ENCODE data around the gene TBATA. TPM values are rescaled to one million over a fixed set of nuclear protein-coding genes. Genes with fewer than 3 reads are reported as not detected.

TBATA gene
- total RNA-seq, 1 experiment from 2014 or later = not detected

DNA sequence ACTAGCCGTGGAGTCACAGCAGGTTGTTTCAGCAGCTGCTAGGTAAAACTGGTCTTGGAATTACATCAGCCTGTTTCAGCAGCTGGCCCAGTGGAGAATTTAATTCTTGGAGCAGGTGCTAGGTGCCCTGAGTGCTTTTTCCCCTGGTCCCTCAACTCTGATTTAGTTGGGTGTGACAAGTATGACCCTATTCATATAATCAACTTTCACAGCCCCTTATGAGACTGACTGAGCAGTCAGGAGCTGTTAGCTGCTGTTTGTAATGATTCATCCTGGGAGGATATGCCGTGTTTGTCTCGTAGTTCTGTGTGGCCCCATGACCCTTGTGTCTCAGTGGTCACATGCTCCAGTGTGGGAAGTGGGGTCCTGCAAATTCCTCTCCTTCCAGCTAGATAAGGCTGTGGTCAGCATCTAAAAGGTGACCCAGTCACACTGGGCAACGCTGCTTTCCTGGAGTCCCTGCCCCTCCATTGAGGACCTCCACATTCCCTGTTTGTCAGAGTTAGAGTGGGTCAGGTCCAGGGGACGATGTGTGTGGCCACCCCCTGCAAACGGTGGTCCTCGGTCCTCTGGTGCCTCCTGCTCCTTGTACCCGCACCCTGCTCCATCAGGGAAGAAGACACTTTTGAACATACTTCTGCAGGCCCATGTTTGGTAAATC, 28.3 kb downstream of the TBATA start (continued):
- TF ChIP-seq GRHL2 (CRISPR knock-in tag; IDR thresholded peaks at IDR 0.05; ENCODE audit: insufficient replicate concordance, severe bottlenecking) (no peak), ZNF671 (CRISPR knock-in tag; IDR thresholded peaks at IDR 0.05) (no peak), CBFB (CRISPR knock-in tag; IDR thresholded peaks at IDR 0.05; ENCODE audit: low read depth) (no peak), NFYB (CRISPR knock-in tag; conservative IDR thresholded peaks at IDR 0.05; ENCODE audit: low read depth) (no peak), TEAD1 (CRISPR knock-in tag; IDR thresholded peaks at IDR 0.05) (no peak)
- TF ChIP-seq, protein P1, sequence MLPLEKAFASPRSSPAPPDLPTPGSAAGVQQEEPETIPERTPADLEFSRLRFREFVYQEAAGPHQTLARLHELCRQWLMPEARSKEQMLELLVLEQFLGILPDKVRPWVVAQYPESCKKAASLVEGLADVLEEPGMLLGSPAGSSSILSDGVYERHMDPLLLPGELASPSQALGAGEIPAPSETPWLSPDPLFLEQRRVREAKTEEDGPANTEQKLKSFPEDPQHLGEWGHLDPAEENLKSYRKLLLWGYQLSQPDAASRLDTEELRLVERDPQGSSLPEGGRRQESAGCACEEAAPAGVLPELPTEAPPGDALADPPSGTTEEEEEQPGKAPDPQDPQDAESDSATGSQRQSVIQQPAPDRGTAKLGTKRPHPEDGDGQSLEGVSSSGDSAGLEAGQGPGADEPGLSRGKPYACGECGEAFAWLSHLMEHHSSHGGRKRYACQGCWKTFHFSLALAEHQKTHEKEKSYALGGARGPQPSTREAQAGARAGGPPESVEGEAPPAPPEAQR (CRISPR knock-in tag; IDR thresholded peaks at IDR 0.05) = no peak
- TF ChIP-seq, protein P2, sequence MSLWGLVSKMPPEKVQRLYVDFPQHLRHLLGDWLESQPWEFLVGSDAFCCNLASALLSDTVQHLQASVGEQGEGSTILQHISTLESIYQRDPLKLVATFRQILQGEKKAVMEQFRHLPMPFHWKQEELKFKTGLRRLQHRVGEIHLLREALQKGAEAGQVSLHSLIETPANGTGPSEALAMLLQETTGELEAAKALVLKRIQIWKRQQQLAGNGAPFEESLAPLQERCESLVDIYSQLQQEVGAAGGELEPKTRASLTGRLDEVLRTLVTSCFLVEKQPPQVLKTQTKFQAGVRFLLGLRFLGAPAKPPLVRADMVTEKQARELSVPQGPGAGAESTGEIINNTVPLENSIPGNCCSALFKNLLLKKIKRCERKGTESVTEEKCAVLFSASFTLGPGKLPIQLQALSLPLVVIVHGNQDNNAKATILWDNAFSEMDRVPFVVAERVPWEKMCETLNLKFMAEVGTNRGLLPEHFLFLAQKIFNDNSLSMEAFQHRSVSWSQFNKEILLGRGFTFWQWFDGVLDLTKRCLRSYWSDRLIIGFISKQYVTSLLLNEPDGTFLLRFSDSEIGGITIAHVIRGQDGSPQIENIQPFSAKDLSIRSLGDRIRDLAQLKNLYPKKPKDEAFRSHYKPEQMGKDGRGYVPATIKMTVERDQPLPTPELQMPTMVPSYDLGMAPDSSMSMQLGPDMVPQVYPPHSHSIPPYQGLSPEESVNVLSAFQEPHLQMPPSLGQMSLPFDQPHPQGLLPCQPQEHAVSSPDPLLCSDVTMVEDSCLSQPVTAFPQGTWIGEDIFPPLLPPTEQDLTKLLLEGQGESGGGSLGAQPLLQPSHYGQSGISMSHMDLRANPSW (CRISPR knock-in tag; conservative IDR thresholded peaks at IDR 0.05; ENCODE audit: low read depth) = no peak
- TF ChIP-seq, protein P3, sequence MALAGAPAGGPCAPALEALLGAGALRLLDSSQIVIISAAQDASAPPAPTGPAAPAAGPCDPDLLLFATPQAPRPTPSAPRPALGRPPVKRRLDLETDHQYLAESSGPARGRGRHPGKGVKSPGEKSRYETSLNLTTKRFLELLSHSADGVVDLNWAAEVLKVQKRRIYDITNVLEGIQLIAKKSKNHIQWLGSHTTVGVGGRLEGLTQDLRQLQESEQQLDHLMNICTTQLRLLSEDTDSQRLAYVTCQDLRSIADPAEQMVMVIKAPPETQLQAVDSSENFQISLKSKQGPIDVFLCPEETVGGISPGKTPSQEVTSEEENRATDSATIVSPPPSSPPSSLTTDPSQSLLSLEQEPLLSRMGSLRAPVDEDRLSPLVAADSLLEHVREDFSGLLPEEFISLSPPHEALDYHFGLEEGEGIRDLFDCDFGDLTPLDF (CRISPR knock-in tag; IDR thresholded peaks at IDR 0.05) = no peak
- TF ChIP-seq, protein P4, sequence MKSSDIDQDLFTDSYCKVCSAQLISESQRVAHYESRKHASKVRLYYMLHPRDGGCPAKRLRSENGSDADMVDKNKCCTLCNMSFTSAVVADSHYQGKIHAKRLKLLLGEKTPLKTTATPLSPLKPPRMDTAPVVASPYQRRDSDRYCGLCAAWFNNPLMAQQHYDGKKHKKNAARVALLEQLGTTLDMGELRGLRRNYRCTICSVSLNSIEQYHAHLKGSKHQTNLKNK (CRISPR knock-in tag; IDR thresholded peaks at IDR 0.05) = no peak
- TF ChIP-seq, protein P5, sequence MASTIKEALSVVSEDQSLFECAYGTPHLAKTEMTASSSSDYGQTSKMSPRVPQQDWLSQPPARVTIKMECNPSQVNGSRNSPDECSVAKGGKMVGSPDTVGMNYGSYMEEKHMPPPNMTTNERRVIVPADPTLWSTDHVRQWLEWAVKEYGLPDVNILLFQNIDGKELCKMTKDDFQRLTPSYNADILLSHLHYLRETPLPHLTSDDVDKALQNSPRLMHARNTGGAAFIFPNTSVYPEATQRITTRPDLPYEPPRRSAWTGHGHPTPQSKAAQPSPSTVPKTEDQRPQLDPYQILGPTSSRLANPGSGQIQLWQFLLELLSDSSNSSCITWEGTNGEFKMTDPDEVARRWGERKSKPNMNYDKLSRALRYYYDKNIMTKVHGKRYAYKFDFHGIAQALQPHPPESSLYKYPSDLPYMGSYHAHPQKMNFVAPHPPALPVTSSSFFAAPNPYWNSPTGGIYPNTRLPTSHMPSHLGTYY (CRISPR knock-in tag; IDR thresholded peaks at IDR 0.05) = no peak

DNA sequence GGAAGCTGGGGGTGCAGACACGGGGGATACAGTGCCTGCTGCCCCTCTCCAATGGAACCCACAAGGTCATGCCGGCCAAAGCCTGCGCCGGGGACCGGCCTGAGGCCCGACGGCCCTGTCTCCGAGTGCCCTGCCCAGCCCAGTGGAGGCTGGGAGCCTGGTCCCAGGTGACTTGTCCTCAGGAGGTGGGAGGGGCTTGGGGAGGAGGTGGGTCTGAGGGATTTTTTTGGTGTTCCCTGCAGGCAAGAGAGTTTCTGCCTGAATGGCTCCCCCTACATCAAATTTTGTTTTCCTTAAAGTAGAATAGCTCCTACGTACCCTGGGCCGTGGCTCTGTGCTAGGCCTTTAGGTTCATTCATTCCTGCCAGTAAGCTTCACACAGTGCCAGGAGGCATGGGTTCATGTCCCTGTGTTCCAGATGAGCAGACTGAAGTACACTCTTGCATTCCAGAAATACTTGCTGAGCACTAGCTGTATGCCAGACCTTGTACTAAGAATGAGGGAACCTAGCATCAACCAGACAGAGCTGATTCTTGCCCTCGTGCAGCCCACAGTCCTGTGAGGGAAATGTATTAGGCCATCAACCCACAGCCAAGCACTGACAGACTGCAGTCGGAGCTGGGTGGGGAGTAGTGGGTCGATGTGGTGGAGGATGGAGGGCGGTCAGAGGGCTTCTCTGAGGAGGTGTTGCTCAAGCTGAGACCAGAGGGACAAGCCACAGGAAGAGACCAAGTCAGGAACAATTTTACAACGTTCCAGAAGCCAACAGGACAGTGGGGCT, 31.1 kb downstream of the TBATA start:
- no peaks in the 10 kb centered on the region for H3K27me3 Mint-ChIP-seq (ENCODE audit: low read depth)
- ChIA-PET POLR2A (interaction anchor here (1.1 kb wide), 1 partner anchor 23 kb away, joined by 3 read pairs; no protein-coding TSS in a partner anchor), CTCF (interaction anchor here (0.6 to 1.9 kb wide), 12 partner anchors 16 to 389 kb away, joined by 3 to 10 read pairs (median 4); partner anchors contain the start of gene ADAMTS14)
- no peaks in the 10 kb centered on the region for H3K36me3 Mint-ChIP-seq
- ATAC-seq (peak; percentile 82), DNase-seq (ENCODE audit: low spot score) (peak; percentile 36)
- TF ChIP-seq, protein P6, sequence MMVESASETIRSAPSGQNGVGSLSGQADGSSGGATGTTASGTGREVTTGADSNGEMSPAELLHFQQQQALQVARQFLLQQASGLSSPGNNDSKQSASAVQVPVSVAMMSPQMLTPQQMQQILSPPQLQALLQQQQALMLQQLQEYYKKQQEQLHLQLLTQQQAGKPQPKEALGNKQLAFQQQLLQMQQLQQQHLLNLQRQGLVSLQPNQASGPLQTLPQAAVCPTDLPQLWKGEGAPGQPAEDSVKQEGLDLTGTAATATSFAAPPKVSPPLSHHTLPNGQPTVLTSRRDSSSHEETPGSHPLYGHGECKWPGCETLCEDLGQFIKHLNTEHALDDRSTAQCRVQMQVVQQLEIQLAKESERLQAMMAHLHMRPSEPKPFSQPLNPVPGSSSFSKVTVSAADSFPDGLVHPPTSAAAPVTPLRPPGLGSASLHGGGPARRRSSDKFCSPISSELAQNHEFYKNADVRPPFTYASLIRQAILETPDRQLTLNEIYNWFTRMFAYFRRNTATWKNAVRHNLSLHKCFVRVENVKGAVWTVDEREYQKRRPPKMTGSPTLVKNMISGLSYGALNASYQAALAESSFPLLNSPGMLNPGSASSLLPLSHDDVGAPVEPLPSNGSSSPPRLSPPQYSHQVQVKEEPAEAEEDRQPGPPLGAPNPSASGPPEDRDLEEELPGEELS (CRISPR knock-in tag; IDR thresholded peaks at IDR 0.05) = no peak
- H3K27ac Mint-ChIP-seq = peak overlapping the region; percentile 63
- no peak overlapping the region for H3K4me3 Mint-ChIP-seq
- no peaks in the 10 kb centered on the region for H3K9me3 Mint-ChIP-seq
- peaks cover 19% of the 10 kb centered on the region for H3K4me1 Mint-ChIP-seq
